Endothelial cell of umbilical vein (primary cell): ENCODE data around the gene MYOG.

ENCODE experiments used
- EZH2 ChIP-seq: IDR thresholded peaks from 2 replicates; pipeline ENCODE4 v1.6.1; 2012; ENCODE audit warnings: borderline replicate concordance, low read depth, mild to moderate bottlenecking, moderate library complexity, low read length, inconsistent platforms; ENCODE audit not compliant: severe bottlenecking
- TF ChIP-seq, protein P1 (sequence below), 2 donors: IDR thresholded peaks; 1 replicate in 1 of 2; 2 replicates in 1 of 2; pipeline ENCODE4 v1.5.1; 2011; ENCODE audit warnings: low read length in 2 of 2, mild to moderate bottlenecking in 2 of 2, moderate library complexity in 2 of 2, control low read depth in 1 of 2, inconsistent platforms in 1 of 2, low read depth in 1 of 2; ENCODE audit not compliant: insufficient read depth in 1 of 2; ENCODE audit errors: extremely low read depth in 1 of 2

DNA sequence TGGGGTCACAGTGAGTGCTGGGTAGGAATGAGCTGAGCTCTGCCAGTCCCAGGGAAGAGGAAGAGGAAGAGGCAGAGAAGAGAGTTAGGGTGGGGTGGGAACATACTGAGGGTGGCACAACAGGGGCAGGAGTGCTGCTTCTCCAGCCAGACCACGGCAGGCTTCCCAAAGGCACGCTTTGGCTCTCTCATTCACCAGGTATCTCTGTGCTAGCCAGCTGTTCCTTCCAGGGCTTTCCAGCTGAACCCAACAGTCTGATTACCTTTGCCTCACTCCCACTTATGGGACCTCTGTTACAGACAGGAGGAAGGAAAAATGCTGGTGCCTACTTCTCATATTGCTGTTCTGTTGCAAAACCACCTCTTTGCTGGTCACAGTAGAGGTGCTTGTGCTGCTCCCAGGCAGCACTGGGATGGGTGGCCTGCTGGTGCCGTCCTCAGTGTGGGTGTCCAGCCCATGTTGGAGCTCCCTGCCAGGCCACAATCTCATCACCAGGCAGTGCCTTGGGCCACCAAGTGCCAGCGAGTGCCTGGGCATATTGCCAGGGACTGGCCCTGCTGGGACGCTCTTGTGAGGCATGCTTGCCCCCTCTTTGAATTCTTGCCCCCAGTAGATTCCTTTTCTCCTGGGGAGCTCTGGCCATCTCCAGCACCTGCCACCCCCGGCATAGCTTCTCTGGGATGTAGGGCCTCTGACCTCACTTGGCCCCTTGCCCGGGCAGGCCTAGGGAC, 43.9 kb upstream of the MYOG start:
- TF ChIP-seq, protein P1, sequence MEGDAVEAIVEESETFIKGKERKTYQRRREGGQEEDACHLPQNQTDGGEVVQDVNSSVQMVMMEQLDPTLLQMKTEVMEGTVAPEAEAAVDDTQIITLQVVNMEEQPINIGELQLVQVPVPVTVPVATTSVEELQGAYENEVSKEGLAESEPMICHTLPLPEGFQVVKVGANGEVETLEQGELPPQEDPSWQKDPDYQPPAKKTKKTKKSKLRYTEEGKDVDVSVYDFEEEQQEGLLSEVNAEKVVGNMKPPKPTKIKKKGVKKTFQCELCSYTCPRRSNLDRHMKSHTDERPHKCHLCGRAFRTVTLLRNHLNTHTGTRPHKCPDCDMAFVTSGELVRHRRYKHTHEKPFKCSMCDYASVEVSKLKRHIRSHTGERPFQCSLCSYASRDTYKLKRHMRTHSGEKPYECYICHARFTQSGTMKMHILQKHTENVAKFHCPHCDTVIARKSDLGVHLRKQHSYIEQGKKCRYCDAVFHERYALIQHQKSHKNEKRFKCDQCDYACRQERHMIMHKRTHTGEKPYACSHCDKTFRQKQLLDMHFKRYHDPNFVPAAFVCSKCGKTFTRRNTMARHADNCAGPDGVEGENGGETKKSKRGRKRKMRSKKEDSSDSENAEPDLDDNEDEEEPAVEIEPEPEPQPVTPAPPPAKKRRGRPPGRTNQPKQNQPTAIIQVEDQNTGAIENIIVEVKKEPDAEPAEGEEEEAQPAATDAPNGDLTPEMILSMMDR (IDR thresholded peaks at IDR 0.05; ENCODE audit: extremely low read depth in 1 of 2, insufficient read depth in 1 of 2, low read depth in 1 of 2, low read length in 2 of 2): no peak
- TF ChIP-seq EZH2: no peak
